ENCODE results near the gene KRTAP5-3. TPM values are rescaled to one million over a fixed set of nuclear protein-coding genes. Genes with fewer than 3 reads are reported as not detected.
A peak's percentile ranks its signal among the peaks of the same experiment; 100 is the strongest.
"Not testable (repeated sequence)": the region's sequence is repeated elsewhere in the genome, so short reads cannot be mapped to it uniquely, and the experiment has no call there.

The KRTAP5-3 gene
- total RNA-seq, 1 donor from 2014 or later = not detected

GRCh38 chr11:1605923-1606322 lies 2.3 kb downstream of the KRTAP5-3 start:
- H3K4me3 ChIP-seq (ENCODE audit: low read depth, low read length); H3K27me3 ChIP-seq (ENCODE audit: control insufficient read depth, insufficient read depth, low read length); FAIRE-seq; H3K36me3 ChIP-seq (ENCODE audit: control insufficient read depth, insufficient read depth, low read length); DNase-seq (ENCODE audit: low read depth): not testable (repeated sequence)

GRCh38 chr11:1604711-1605110 lies 3.6 kb downstream of the KRTAP5-3 start:
- Histone ChIP-seq H3K4me3 (ENCODE audit: low read depth, low read length) (no peak overlapping the region), H3K36me3 (ENCODE audit: control insufficient read depth, insufficient read depth, low read length) (no peaks in the 10 kb centered on the region), H3K27me3 (ENCODE audit: control insufficient read depth, insufficient read depth, low read length) (peaks cover 7% of the 10 kb centered on the region)
- no peak for TF ChIP-seq CTCF (IDR thresholded peaks at IDR 0.05; ENCODE audit: insufficient read depth, low read length, severe bottlenecking)
- DNase-seq (ENCODE audit: low read depth) (no peak), FAIRE-seq (no peak)

GRCh38 chr11:1604181-1604580 lies 4.1 kb downstream of the KRTAP5-3 start:
- H3K36me3 ChIP-seq (ENCODE audit: control insufficient read depth, insufficient read depth, low read length) = no peaks in the 10 kb centered on the region
- DNase-seq (ENCODE audit: low read depth) = no peak
- TF ChIP-seq CTCF (IDR thresholded peaks at IDR 0.05; ENCODE audit: insufficient read depth, low read length, severe bottlenecking) = no peak
- peaks cover 7% of the 10 kb centered on the region for H3K27me3 ChIP-seq (ENCODE audit: control insufficient read depth, insufficient read depth, low read length)
- no peak overlapping the region for H3K4me3 ChIP-seq (ENCODE audit: low read depth, low read length)
- no peak for FAIRE-seq

GRCh38 chr11:1603629-1604028 lies 4.6 kb downstream of the KRTAP5-3 start:
- no peaks in the 10 kb centered on the region for H3K36me3 ChIP-seq (ENCODE audit: control insufficient read depth, insufficient read depth, low read length)
- no peak for TF ChIP-seq CTCF (IDR thresholded peaks at IDR 0.05; ENCODE audit: insufficient read depth, low read length, severe bottlenecking)
- FAIRE-seq = no peak
- no peak overlapping the region for H3K4me3 ChIP-seq (ENCODE audit: low read depth, low read length)
- no peak for DNase-seq (ENCODE audit: low read depth)
- H3K27me3 ChIP-seq (ENCODE audit: control insufficient read depth, insufficient read depth, low read length) = peaks cover 7% of the 10 kb centered on the region

GRCh38 chr11:1601663-1602062 lies 6.6 kb downstream of the KRTAP5-3 start:
- H3K4me3 ChIP-seq (ENCODE audit: low read depth, low read length); DNase-seq (ENCODE audit: low read depth); H3K27me3 ChIP-seq (ENCODE audit: control insufficient read depth, insufficient read depth, low read length); H3K36me3 ChIP-seq (ENCODE audit: control insufficient read depth, insufficient read depth, low read length): not testable (repeated sequence)
- FAIRE-seq = peak; percentile 76

GRCh38 chr11:1600626-1601025 lies 7.6 kb downstream of the KRTAP5-3 start:
- Histone ChIP-seq H3K27me3 (ENCODE audit: control insufficient read depth, insufficient read depth, low read length) (peaks cover 5% of the 10 kb centered on the region), H3K36me3 (ENCODE audit: control insufficient read depth, insufficient read depth, low read length) (no peaks in the 10 kb centered on the region), H3K4me3 (ENCODE audit: low read depth, low read length) (no peak overlapping the region)
- DNase-seq (ENCODE audit: low read depth) = no peak
- TF ChIP-seq CTCF (IDR thresholded peaks at IDR 0.05; ENCODE audit: insufficient read depth, low read length, severe bottlenecking) = no peak
- FAIRE-seq = no peak

GRCh38 chr11:1598816-1599215 lies 9.4 kb downstream of the KRTAP5-3 start:
- FAIRE-seq = no peak
- peaks cover 5% of the 10 kb centered on the region for H3K27me3 ChIP-seq (ENCODE audit: control insufficient read depth, insufficient read depth, low read length)
- H3K36me3 ChIP-seq (ENCODE audit: control insufficient read depth, insufficient read depth, low read length) = no peaks in the 10 kb centered on the region

GRCh38 chr11:1598406-1598805 lies 9.9 kb downstream of the KRTAP5-3 start:
- not testable (repeated sequence) for H3K27me3 ChIP-seq (ENCODE audit: control insufficient read depth, insufficient read depth, low read length); H3K4me3 ChIP-seq (ENCODE audit: low read depth, low read length); DNase-seq (ENCODE audit: low read depth); H3K36me3 ChIP-seq (ENCODE audit: control insufficient read depth, insufficient read depth, low read length); FAIRE-seq

More at GRCh38 chr11:1598816-1599215, 9.4 kb downstream of the KRTAP5-3 start:
- DNase-seq (ENCODE audit: low read depth) = no peak
- no peak overlapping the region for H3K4me3 ChIP-seq (ENCODE audit: low read depth, low read length)
- TF ChIP-seq CTCF (IDR thresholded peaks at IDR 0.05; ENCODE audit: insufficient read depth, low read length, severe bottlenecking) = no peak

Data from bronchial epithelial cell (primary cell).